ENCODE data around the gene SYT12.

DNA sequence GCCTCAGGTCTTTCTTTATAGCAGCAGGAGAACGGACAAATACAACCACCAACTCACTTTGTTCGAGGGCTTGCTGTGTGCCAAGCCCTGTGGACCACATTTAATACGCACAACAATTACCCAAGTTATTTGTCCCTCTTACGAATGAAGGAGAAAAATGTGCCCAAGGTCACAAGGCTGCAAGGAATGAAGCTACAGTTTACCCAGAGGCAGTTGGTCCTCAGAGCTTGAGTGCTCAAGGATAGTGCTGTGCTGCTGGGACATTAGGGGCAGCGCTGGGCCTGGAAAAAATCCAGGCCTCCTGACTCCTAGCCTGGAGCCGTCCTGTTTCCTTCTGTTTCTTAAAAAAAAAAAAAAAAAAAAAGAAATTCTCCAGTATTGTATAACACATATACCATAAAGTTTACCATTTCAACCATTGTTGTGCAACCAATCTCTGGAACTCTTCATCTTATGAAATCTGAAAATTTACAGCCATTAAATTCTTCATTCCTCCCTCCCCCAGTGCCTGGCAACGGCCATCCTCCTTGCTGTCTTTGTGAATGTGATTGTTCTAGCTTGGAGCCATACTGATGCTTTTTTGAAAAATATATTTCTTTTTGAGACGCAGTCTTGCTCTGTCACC, 48.9 kb upstream of the SYT12 start:
- TF ChIP-seq, protein P1, sequence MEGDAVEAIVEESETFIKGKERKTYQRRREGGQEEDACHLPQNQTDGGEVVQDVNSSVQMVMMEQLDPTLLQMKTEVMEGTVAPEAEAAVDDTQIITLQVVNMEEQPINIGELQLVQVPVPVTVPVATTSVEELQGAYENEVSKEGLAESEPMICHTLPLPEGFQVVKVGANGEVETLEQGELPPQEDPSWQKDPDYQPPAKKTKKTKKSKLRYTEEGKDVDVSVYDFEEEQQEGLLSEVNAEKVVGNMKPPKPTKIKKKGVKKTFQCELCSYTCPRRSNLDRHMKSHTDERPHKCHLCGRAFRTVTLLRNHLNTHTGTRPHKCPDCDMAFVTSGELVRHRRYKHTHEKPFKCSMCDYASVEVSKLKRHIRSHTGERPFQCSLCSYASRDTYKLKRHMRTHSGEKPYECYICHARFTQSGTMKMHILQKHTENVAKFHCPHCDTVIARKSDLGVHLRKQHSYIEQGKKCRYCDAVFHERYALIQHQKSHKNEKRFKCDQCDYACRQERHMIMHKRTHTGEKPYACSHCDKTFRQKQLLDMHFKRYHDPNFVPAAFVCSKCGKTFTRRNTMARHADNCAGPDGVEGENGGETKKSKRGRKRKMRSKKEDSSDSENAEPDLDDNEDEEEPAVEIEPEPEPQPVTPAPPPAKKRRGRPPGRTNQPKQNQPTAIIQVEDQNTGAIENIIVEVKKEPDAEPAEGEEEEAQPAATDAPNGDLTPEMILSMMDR (conservative IDR thresholded peaks at IDR 0.05): no peak
- no peak for TF ChIP-seq EZH2 (IDR thresholded peaks at IDR 0.05; ENCODE audit: low read depth)
